GM19351 (cell line): ENCODE measurements around the gene ATP2A1.
"Not testable (repeated sequence)": the region's sequence is repeated elsewhere in the genome, so short reads cannot be mapped to it uniquely, and the experiment has no call there.

Experiments
- ATAC-seq: cut with Tn5 transposase; IDR thresholded peaks from one replicate; pipeline ENCODE4 v1.9.1; 2021; ENCODE audit warnings: mild to moderate bottlenecking, moderate library complexity; ENCODE audit not compliant: unreplicated experiment

The ATP2A1 gene

GRCh38 chr16:28858421-28858820, 19.9 kb upstream of the ATP2A1 start:
- no peak for ATAC-seq

DNA sequence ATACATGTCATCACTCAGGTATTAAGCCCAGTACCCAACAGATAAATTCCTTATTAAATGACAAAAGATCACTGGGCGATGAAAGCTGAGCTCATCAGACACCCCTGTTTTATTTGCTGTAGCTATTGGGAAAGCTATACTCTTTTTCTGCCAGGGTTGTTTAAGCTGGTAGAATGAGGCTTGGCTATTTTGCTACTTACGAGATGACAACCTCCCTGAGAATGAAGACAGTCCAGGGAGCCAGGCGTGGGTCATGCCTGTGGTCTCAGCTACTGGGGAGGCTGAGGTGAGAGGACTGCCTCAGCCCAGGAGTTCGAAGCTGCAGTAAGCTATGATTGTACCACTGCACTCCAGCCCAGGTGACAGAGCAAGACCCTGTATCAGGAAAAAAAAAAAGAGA, 19.0 kb upstream of the ATP2A1 start:
- ATAC-seq, result no peak

DNA sequence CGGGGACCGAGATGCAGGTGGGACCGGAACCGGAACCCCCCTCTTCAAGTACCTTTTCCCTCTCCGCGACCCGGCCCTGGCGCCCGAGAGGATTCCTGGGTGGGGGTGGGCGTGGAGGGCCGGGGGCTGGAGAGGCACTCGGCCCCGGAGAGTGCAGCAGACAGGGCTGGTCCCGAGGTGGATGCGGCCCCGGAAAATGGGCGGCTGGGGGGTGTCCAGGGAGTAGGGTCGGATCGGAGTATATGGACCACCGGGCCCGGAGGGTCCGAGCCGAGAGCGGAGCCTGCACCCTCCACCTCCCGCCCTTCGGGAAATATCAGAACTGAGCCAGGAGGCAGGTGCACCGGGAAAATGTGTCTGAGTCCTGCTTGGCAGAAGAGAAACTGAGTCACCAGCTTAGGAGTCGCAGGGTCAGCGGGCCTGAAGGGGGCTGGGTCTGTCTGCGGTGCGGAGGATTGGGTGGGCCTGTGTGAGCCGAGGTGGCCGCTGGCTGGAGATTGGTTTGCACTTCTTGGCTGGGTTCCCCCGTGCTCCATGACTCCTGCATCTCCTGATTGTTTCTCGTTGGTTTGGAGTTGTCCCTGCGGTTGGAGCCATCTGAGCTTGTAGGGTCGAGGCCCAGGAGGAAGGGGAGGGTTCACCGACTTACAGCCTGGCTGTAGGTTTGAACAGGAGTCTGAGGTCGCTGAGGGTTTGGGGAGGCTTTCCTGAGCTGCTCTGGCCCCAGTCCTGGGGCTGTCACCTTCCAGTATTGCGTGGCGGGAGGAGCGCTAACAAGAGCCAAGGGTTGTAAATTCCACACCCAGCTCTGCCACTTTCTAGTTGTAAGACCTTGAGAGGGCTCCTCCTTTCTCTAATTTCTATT, 14.1 kb upstream of the ATP2A1 start:
- ATAC-seq, result no peak

- no peak for ATAC-seq
Measured at GRCh38 chr16:28865001-28865688, 13.1 kb upstream of the ATP2A1 start.

DNA sequence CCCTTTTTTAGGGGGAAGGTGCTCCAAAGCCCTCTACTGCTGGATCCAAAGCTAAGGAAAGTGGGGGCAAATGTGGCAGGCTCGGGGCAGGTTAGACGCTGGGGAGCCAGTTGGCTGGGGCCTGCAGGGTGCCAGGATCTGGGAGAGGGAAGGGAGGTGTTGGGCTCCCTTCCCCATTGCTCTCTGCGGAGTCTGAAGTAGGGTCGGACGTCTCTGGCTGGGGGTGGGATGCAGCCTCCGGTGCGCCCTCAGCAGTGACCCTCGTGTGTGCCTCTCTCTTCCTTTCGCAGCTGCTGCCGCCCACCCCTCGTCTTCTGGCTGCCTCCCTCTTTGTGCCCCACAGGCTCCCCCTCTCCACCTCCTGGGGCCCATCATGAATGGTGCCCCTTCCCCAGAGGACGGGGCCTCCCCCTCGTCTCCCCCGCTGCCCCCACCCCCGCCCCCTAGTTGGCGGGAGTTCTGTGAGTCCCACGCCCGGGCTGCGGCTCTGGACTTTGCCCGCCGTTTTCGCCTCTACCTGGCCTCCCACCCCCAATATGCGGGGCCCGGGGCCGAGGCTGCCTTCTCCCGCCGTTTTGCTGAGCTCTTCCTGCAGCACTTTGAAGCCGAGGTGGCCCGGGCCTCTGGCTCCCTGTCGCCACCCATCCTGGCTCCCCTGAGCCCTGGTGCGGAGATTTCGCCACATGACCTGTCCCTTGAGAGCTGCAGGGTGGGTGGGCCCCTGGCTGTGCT, 12.4 kb upstream of the ATP2A1 start:
- ATAC-seq, result no peak

GRCh38 chr16:28866454-28866804, 11.9 kb upstream of the ATP2A1 start:
- no peak for ATAC-seq

DNA sequence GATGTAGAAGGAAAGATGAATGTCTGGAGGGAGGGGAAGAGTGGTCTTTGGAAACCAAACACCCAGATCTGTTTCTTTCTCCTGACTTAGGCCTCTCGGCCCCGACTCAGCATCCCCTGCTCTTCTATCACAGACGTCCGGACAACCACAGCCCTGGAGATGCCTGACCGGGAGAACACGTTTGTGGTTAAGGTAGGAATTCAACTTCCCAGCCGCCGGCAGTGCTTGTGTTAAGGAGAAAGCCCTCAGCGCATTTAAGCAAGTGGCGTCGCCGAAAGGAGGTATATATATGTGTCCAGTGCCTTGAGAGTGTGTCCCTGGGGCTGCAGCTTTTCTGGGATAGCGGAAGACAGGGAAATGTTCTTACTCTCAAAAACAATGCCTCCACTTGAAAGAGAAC, 11.0 kb upstream of the ATP2A1 start:
- ATAC-seq, result no peak

DNA sequence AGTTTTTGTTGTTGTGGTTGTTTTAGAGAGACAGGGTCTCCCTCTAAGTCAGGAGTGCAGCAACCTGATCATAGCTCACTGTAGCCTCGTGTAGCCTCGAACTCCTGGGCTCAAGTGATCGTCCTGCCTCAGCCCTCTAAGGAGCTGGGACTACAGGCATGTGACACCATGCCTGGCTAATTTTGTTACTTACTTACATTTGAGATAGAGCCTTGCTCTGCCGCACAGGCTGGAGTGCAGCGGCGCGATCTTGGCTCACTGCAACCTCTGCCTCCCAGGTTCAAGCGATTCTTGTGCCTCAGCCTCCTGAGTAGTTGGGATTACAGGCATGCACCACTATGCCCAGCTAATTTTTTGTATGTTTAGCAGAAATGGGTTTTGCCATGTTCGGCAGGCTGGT, 10.6 kb upstream of the ATP2A1 start:
- ATAC-seq, result not testable (repeated sequence)

- ATAC-seq, result no peak
Measured at GRCh38 chr16:28869201-28869600, 9.1 kb upstream of the ATP2A1 start.

DNA sequence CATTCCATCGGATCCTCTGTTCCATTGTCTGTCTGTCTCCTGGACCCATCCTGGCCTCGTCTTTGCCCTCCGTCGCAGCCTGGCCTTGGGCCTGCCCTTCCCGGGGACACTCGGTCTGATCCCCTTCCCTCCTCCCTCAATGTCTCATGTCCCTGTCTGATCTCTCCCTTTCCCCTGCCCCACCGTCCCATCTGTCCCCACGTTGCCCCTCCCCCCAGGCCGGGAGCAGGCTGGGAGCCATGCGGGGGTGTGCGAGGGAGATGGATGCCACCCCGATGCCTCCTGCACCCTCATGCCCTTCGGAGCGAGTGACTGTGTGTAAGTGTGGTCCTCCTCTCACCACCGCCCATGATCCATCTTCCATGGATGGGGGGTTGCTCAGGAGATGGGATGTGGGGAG, 5.3 kb upstream of the ATP2A1 start:
- ATAC-seq, result no peak

DNA sequence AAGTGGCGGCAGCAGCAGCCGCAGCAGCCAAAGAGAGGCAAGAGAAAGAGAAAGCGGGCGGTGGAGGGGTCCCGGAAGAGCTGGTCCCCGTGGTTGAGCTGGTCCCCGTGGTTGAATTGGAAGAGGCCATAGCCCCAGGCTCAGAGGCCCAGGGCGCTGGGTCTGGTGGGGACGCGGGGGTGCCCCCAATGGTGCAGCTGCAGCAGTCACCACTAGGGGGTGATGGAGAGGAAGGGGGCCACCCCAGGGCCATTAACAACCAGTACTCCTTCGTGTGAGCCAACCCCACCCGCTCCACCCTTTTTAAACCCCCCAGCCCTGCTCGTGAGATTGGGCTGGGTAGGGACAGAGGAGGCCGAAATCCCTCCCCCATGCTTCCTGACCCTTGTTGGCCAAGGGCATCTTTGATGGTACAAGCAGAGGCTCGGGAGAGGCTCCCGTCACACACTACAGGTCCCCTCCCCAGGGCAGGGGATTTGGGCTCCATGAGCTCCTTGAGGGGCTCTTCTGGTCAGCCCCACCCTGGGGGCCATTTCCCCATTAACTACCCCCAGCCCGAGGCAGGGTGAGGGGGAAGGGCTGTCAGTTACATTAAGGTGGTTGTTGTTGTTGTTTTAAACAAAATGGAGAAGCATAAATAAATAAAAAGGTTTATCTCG, 4.6 kb upstream of the ATP2A1 start:
- ATAC-seq, result no peak

DNA sequence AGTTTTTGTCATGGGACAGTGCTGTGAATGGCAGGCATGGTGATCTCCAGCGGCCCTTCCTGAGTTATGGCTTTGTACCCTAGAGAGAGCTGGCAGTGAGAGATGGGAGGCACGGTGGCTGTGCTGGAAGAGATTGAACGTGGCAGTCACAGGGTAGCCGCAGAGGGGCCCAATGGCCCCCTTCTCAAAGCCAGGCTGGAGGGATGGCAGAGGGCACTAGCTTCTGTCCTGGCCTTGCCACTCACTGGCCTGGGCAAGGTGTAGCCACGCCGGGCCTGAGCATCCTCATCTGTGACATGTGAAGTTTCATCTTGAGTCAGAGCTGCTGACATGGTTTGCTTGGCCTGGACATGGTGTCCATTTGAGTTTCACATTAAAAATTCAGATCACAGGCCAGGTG, 3.9 kb upstream of the ATP2A1 start:
- no peak for ATAC-seq

DNA sequence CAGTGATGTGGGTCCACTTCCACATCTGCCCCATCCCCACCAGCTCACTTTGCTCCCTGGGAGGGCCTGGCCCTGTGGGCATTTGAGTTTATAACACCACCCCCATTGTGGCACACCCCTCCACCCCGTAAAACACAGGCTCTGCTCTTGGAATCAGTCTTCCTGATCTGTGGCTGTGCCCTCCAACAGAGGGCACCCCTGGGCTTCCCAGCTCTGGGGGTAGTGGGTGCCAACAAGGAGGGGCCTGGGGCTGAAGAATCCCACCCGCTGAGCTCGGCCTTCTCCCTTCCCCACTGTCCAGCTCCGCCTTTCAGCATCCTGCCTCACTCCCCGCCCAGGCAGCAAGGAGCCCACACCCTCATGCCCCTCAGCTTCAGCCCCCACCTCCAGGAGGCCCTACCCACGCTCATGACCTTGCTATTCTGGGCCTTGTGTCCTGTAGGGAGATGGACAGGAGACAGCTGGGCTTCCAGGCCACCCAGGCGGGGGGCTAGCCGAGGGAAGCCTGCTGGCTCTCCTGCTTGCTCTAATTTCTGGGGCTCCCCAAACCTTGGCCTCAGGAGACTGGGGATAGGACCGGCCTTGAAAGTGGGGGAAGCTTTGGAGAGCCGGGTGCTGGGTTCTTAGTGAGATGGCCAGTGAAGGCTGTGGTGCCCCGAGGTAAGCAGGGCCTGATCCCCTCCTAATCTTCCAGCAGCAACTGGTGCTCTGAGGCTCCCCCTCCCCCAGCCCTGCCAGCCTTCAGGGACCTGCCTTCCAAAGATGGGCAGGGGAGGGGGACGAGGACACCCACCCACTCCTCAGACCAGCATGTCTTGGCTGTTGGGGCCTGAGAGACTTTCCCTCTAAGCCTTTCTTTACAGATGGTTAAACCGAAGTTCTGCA, 2.9 kb upstream of the ATP2A1 start:
- no peak for ATAC-seq

DNA sequence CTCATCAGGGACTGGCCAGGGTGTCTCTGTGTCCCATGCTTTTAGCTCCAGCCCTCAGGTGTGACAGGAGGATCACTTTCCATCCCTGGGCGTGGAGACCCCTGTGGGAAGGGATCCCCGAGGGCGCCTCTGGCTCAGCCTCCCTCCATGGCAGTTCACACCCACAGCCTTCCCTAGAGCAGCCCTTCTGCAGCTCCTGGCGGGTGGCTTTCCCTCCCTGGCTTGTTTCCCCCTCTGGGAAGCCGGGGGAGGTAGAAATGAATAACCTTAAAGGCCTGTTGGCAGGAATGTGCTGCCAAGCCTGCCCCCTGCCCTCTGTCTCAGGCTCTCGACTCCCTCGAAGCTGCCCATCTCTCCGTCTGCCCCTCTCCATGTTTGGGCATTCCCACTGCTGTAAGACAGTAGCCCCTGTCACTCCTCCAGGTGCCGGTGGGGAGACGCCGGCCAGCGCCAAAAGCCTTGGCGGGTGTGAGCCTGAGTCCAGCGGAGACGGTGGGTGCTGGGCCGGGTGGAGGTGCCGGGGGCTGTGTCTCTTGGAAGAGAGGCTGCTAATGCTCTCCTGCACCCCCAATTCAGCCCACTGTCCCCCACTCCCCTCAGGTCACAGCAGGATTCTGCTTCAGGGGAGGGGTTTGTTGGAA, 2.1 kb upstream of the ATP2A1 start:
- no peak for ATAC-seq

DNA sequence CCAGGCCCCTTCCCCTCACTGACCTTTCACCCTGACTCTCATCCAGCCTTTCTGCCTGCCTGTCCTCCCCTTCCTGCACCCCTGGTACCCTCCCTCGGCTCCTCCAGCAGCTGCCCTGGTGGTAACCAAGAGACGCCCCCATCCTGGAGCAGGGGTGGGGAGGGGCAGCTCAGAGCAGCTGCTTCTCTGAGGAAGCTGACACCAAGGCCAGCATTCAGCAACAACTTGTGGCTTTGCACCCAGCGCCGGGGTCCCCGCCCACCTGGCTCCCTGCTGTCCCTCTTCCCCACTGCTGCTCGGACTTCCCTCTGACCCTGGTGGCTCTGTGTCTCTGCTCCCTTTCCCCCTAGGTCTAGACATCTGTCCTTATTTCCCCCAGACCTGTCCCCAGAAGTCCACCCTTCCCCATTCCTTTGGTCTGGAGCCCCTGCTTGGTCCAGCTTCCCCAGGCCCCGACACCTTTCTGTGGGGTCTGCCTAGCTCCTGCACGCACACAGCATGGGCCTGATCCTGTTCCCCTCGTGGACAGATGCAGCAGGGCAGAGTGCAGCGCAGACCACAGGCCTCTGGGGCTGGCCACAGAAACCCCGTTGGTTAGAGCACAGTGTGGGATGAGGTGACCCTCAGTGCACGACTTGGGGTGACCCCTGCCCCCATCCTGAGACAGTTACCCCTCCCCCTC, 1.2 kb upstream of the ATP2A1 start:
- ATAC-seq, result no peak

- no peak for ATAC-seq
Measured at GRCh38 chr16:28877655-28878000, 660 bp upstream of the ATP2A1 start.

GRCh38 chr16:28879261-28879840, 1.1 kb downstream of the ATP2A1 start:
- peak; percentile 26 for ATAC-seq

GRCh38 chr16:28879841-28880588, 1.7 kb downstream of the ATP2A1 start:
- ATAC-seq, result peak; percentile 87
